ENCODE results near the gene LRIG3. TPM values are rescaled to one million over a fixed set of nuclear protein-coding genes. Genes with fewer than 3 reads are reported as not detected.

Gene LRIG3
- total RNA-seq, 4 donors from 2014 or later: 43.0 to 115 (median 107) TPM

DNA sequence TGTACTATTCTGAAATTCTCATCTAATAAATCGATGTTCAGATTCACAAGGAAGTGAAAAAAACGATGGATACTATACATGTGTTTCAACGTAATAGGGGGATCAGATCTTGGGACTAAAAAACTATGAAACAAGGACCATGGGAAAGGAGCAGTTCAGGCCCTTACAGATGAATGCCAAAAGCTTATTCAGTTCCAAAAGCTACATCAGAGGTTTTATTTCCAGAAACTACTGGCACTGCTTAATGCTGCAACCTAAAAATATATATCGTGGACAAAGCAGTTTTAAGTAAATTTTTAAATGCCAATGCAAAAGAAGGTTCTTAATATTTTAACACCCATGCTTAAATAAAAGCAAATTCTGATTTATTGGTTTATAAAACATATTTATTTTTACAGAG lies 38.5 kb downstream of the LRIG3 start:
- H3K27me3 ChIP-seq: no peaks in the 10 kb centered on the region
- H3K9me3 ChIP-seq: no peaks in the 10 kb centered on the region
- 73 to 83% methylated on average over 4 of the region's 4 CpGs for WGBS, 2 donors (ENCODE audit: low coverage in 1 of 2)
- intact Hi-C loops (cut with DNase I; ENCODE audit: low total_unique reads): no loop called here
- H3K4me1 ChIP-seq: no peaks in the 10 kb centered on the region
- no peak overlapping the region for H3K27ac ChIP-seq
- no peak for DNase-seq
- no peak overlapping the region for H3K4me3 ChIP-seq
- TF ChIP-seq EP300 (IDR thresholded peaks at IDR 0.05; ENCODE audit: low read depth) (no peak), POLR2A (IDR thresholded peaks at IDR 0.05) (no peak), POLR2AphosphoS5 (IDR thresholded peaks at IDR 0.05) (no peak)
- TF ChIP-seq, protein P1, sequence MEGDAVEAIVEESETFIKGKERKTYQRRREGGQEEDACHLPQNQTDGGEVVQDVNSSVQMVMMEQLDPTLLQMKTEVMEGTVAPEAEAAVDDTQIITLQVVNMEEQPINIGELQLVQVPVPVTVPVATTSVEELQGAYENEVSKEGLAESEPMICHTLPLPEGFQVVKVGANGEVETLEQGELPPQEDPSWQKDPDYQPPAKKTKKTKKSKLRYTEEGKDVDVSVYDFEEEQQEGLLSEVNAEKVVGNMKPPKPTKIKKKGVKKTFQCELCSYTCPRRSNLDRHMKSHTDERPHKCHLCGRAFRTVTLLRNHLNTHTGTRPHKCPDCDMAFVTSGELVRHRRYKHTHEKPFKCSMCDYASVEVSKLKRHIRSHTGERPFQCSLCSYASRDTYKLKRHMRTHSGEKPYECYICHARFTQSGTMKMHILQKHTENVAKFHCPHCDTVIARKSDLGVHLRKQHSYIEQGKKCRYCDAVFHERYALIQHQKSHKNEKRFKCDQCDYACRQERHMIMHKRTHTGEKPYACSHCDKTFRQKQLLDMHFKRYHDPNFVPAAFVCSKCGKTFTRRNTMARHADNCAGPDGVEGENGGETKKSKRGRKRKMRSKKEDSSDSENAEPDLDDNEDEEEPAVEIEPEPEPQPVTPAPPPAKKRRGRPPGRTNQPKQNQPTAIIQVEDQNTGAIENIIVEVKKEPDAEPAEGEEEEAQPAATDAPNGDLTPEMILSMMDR (IDR thresholded peaks at IDR 0.05): no peak
- H3K36me3 ChIP-seq: peaks cover 0 to 80% (median 12%) of the 10 kb centered on the region in 4 donors
- in situ Hi-C loops (cut with MboI; ENCODE audit: low pct_ligation_motif_present in 1 of 4, low pct_unique_long_range_greater_than_20kb in 1 of 4, low sequenced_read_pairs in 3 of 4): loop anchor here in 1 of 4 donors (25.0 kb wide), 1 partner anchor 205 kb away; no protein-coding TSS in a partner anchor

DNA sequence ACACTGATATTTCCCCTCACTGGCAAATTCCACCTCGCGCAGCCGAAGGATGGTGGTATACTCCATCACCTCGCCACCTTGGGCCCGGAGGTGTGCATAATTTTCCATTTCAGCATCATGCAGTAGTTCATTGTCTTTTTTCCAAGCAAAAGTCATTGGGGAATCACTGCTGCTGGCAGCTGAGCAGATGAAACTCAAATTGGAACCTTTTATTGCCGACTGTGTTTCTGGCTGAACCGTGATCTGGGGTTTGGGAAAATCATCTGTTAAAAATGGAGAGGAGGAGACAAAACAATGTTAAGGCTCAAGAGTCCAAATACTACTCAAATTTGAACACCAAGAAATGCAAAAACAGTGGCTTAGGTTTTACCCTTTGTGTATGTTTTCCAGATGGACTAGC lies 39.7 kb downstream of the LRIG3 start:
- in situ Hi-C loops (cut with MboI; ENCODE audit: low pct_ligation_motif_present in 1 of 4, low pct_unique_long_range_greater_than_20kb in 1 of 4, low sequenced_read_pairs in 3 of 4): loop anchor here in 1 of 4 donors (25.0 kb wide), 1 partner anchor 207 kb away; no protein-coding TSS in a partner anchor
- WGBS, 2 donors (ENCODE audit: low coverage in 1 of 2): 90 to 94% methylated on average over 2 to 7 of the region's 7 CpGs
- Histone ChIP-seq H3K27me3 (no peaks in the 10 kb centered on the region), H3K4me1 (no peaks in the 10 kb centered on the region), H3K9me3 (no peaks in the 10 kb centered on the region), H3K4me3 (no peak overlapping the region), H3K27ac (no peak overlapping the region), H3K36me3 (peaks cover 0 to 78% (median 12%) of the 10 kb centered on the region in 4 donors)
- intact Hi-C loops (cut with DNase I; ENCODE audit: low total_unique reads): no loop called here
- TF ChIP-seq, protein P1 (IDR thresholded peaks at IDR 0.05): no peak
- no peak for TF ChIP-seq POLR2A (IDR thresholded peaks at IDR 0.05)
- TF ChIP-seq POLR2AphosphoS5 (IDR thresholded peaks at IDR 0.05): no peak
- no peak for TF ChIP-seq EP300 (IDR thresholded peaks at IDR 0.05; ENCODE audit: low read depth)
- DNase-seq: no peak

DNA sequence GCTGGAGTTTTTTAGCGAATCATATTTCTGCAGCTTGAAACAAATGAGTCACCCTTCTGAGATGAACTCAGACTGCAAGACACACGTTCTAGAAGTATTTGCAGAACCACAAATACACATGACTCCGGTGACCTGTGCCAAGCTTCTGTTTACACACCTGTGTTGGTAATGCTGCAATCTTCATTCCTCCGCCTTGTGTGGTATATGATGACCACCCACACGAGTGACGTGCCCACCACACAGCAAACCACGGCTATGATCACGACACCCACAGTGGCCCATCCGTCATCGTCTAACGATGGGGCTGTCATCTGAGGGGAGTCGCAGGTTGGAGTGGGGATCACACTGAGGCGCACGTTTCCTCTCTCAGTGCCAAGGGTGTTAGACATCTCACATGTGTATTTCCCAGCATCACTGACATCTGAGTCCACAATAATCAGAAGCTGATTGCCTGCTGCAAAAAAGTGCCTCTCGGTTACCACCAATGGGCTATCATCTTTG lies 43.0 kb downstream of the LRIG3 start:
- Histone ChIP-seq H3K4me3 (no peak overlapping the region), H3K9me3 (no peaks in the 10 kb centered on the region), H3K4me1 (no peaks in the 10 kb centered on the region), H3K36me3 (peaks cover 0 to 77% (median 23%) of the 10 kb centered on the region in 4 donors), H3K27ac (no peak overlapping the region), H3K27me3 (no peaks in the 10 kb centered on the region)
- no peak for DNase-seq
- intact Hi-C loops (cut with DNase I; ENCODE audit: low total_unique reads) (no loop called here), in situ Hi-C loops (cut with MboI; ENCODE audit: low pct_ligation_motif_present in 1 of 4, low pct_unique_long_range_greater_than_20kb in 1 of 4, low sequenced_read_pairs in 3 of 4) (loop anchor here in 1 of 4 donors (25.0 kb wide), 1 partner anchor 210 kb away; no protein-coding TSS in a partner anchor)
- TF ChIP-seq POLR2A (IDR thresholded peaks at IDR 0.05) (no peak), POLR2AphosphoS5 (IDR thresholded peaks at IDR 0.05) (no peak), EP300 (IDR thresholded peaks at IDR 0.05; ENCODE audit: low read depth) (no peak)
- TF ChIP-seq, protein P1 (IDR thresholded peaks at IDR 0.05): no peak
- WGBS, 2 donors (ENCODE audit: low coverage in 1 of 2): 37 to 72% methylated on average over 2 to 15 of the region's 15 CpGs

DNA sequence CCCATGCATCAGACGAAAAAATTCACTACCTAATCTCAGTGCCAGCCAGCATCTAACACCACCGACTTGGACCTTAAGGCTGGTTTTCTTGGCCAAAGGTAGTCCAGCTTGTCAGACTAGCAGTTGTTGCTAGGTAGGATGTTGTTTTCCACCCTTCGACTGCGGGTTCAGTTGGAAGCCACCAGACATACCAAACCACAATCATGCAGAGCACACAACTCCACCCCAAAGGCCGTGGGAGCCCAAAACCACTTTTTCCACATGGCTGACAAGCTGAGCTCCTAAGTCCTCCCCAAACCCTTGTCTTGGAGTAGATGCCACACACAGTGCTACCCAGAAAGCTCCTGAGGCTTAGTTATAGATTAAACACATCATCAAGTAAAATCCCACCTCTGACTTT lies 46.8 kb downstream of the LRIG3 start:
- TF ChIP-seq EP300 (IDR thresholded peaks at IDR 0.05; ENCODE audit: low read depth) (no peak), POLR2A (IDR thresholded peaks at IDR 0.05) (no peak), POLR2AphosphoS5 (IDR thresholded peaks at IDR 0.05) (no peak)
- TF ChIP-seq, protein P1 (IDR thresholded peaks at IDR 0.05): no peak
- no peaks in the 10 kb centered on the region for H3K27me3 ChIP-seq
- DNase-seq: no peak
- no peak overlapping the region for H3K4me3 ChIP-seq
- intact Hi-C loops (cut with DNase I; ENCODE audit: low total_unique reads) (no loop called here), in situ Hi-C loops (cut with MboI; ENCODE audit: low pct_ligation_motif_present in 1 of 4, low pct_unique_long_range_greater_than_20kb in 1 of 4, low sequenced_read_pairs in 3 of 4) (no loop called here)
- H3K4me1 ChIP-seq: no peaks in the 10 kb centered on the region
- WGBS, 2 donors (ENCODE audit: low coverage in 1 of 2): 88 to 92% methylated on average over 3 to 5 of the region's 5 CpGs
- no peak overlapping the region for H3K27ac ChIP-seq
- H3K36me3 ChIP-seq: peaks cover 0 to 48% (median 20%) of the 10 kb centered on the region in 4 donors
- H3K9me3 ChIP-seq: no peaks in the 10 kb centered on the region

Measured in transverse colon (tissue), 4 donors.